Testis (tissue), 3 donors: ENCODE measurements around the gene LEPROT. TPM values are rescaled to one million over a fixed set of nuclear protein-coding genes. Genes with fewer than 3 reads are reported as not detected.

Source experiments
- DNase-seq: peaks from one replicate; pipeline ENCODE4 v3.0.0-alpha.2; 2019
- H3K27ac ChIP-seq, 2 donors: fragments of 200-600 bp; sonication (generic); one replicate each; pipeline ENCODE4 v1.5.1; 2019
- H3K27me3 ChIP-seq: fragments of 200-600 bp; sonication (generic); one replicate; pipeline ENCODE4 v1.5.1; 2019
- H3K36me3 ChIP-seq: fragments of 200-600 bp; sonication (generic); one replicate; pipeline ENCODE4 v1.5.1; 2017; ENCODE audit warnings: low read depth; ENCODE audit errors: missing control alignments
- H3K4me1 ChIP-seq: fragments of 200-600 bp; sonication (generic); one replicate; pipeline ENCODE4 v1.5.1; 2019
- H3K4me3 ChIP-seq, 2 donors: fragments of 200-600 bp; sonication (generic); one replicate each; pipeline ENCODE4 v1.5.1; 2017 to 2019
- H3K9me3 ChIP-seq: fragments of 200-600 bp; sonication (generic); one replicate; pipeline ENCODE4 v1.5.1; 2017
- CTCF ChIP-seq, 3 experiments: fragments of 450-650 bp in 2 of 3; fragments of 200-600 bp in 1 of 3; sonication (generic) in 1 of 3; IDR thresholded peaks; one replicate each; pipeline ENCODE4 v1.5.1; 2016 to 2019; ENCODE audit warnings: antibody characterized with exemption in 3 of 3, mild to moderate bottlenecking in 2 of 3, moderate library complexity in 1 of 3
- POLR2A ChIP-seq: fragments of 450-650 bp; IDR thresholded peaks from one replicate; pipeline ENCODE4 v1.6.1; 2017; ENCODE audit warnings: antibody characterized with exemption, mild to moderate bottlenecking, moderate library complexity
- WGBS, 2 donors: methylation state at CpG; one replicate each; pipeline ENCODE4 v1.1.5; 2018; 5-methylcytosine and 5-hydroxymethylcytosine counted together
- intact Hi-C: fragments of 100-400 bp; cut with DNase I; formaldehyde crosslinking; loops from one replicate; pipeline ENCODE4 v1.15.1; 2023; ENCODE audit warnings: low total_unique reads
- polyA plus RNA-seq: library from polyadenylated mRNA; stranded (reverse); fragments of 350-450 nt; fragmentation: Illumina TruSeq; extraction: RNeasy Lipid Tissue Mini Kit (QIAGEN cat#74804); gene quantifications from one replicate; pipeline ENCODE4 v1.2.3, GENCODE V29; 2014; ENCODE audit warnings: low read depth, low replicate concordance; ENCODE audit not compliant: insufficient read depth
- total RNA-seq, 2 donors: library from RNA; depleted of rRNA; stranded (reverse); fragments of >200 nt; gene quantifications; one replicate each; pipeline ENCODE4 v1.2.3, GENCODE V29; 2016

Gene LEPROT
- total and polyA plus RNA-seq, 3 donors from 2014 or later = 38.0 to 58.0 (median 55.0) TPM

GRCh38 chr1:65425697-65426096 lies 5.2 kb downstream of the LEPROT start:
- peaks cover 25% of the 10 kb centered on the region for H3K4me1 ChIP-seq
- no peak overlapping the region for H3K4me3 ChIP-seq
- H3K36me3 ChIP-seq = peaks cover 3% of the 10 kb centered on the region
- H3K27me3 ChIP-seq = no peaks in the 10 kb centered on the region
- H3K9me3 ChIP-seq = no peaks in the 10 kb centered on the region
- WGBS, 2 donors = 87 to 93% methylated on average over 3 of the region's 3 CpGs
- intact Hi-C loops = no loop called here
- DNase-seq = no peak
- TF ChIP-seq CTCF (IDR thresholded peaks at IDR 0.05) (no peak), POLR2A (no peak)
- H3K27ac ChIP-seq = peak overlapping the region in 1 of 2 donors; percentile 98

- 91 to 96% methylated on average over 2 of the region's 2 CpGs for WGBS, 2 donors
- intact Hi-C loops = no loop called here
- Histone ChIP-seq H3K36me3 (peaks cover 3% of the 10 kb centered on the region), H3K9me3 (no peaks in the 10 kb centered on the region), H3K4me3 (no peak overlapping the region), H3K27me3 (no peaks in the 10 kb centered on the region), H3K27ac (no peak overlapping the region), H3K4me1 (peaks cover 4% of the 10 kb centered on the region)
- DNase-seq = no peak
- TF ChIP-seq CTCF (IDR thresholded peaks at IDR 0.05) = no peak
Measured at GRCh38 chr1:65429078-65429477, 8.6 kb downstream of the LEPROT start.

- Histone ChIP-seq H3K4me3 (no peak overlapping the region), H3K9me3 (no peaks in the 10 kb centered on the region)
- no peak for DNase-seq
Measured at GRCh38 chr1:65429806-65430205, 9.3 kb downstream of the LEPROT start.

GRCh38 chr1:65431111-65431705 lies 10.7 kb downstream of the LEPROT start:
- TF ChIP-seq POLR2A (no peak), CTCF (IDR thresholded peaks at IDR 0.05) (peak in 2 of 3 experiments; percentile 46 to 65)
- H3K27ac ChIP-seq = no peak overlapping the region
- 0 to 63% methylated on average over 1 of the region's 1 CpG for WGBS, 2 donors
- DNase-seq = no peak
- H3K4me3 ChIP-seq = no peak overlapping the region
- H3K36me3 ChIP-seq = peaks cover 3% of the 10 kb centered on the region
- H3K9me3 ChIP-seq = no peaks in the 10 kb centered on the region
- no peaks in the 10 kb centered on the region for H3K4me1 ChIP-seq
- H3K27me3 ChIP-seq = no peaks in the 10 kb centered on the region
- intact Hi-C loops = no loop called here

More at GRCh38 chr1:65429806-65430205, 9.3 kb downstream of the LEPROT start:
- 64 to 70% methylated on average over 7 of the region's 7 CpGs for WGBS, 2 donors
- intact Hi-C loops = no loop called here
- Histone ChIP-seq H3K27me3 (no peaks in the 10 kb centered on the region), H3K27ac (peak overlapping the region in 1 of 2 donors; percentile 39), H3K4me1 (no peaks in the 10 kb centered on the region), H3K36me3 (peaks cover 3% of the 10 kb centered on the region)
- no peak for TF ChIP-seq CTCF (IDR thresholded peaks at IDR 0.05)
- TF ChIP-seq POLR2A = no peak

GRCh38 chr1:65432918-65433317 lies 12.4 kb downstream of the LEPROT start:
- Histone ChIP-seq H3K27ac (no peak overlapping the region), H3K9me3 (no peaks in the 10 kb centered on the region), H3K36me3 (peaks cover 3% of the 10 kb centered on the region), H3K4me1 (no peaks in the 10 kb centered on the region), H3K4me3 (no peak overlapping the region), H3K27me3 (no peaks in the 10 kb centered on the region)
- intact Hi-C loops = no loop called here
- WGBS, 2 donors = 70 to 72% methylated on average over 8 of the region's 8 CpGs
- no peak for TF ChIP-seq POLR2A
- TF ChIP-seq CTCF (IDR thresholded peaks at IDR 0.05) = no peak
- no peak for DNase-seq
